ENCODE results near the gene TTC39C.

GRCh38 chr18:23970161-23971096, 44.1 kb upstream of the TTC39C start:
- TF ChIP-seq CTCF (IDR thresholded peaks at IDR 0.05) (no peak), POLR2A (IDR thresholded peaks at IDR 0.05) (no peak), EP300 (IDR thresholded peaks at IDR 0.05) (no peak)
